Stimulated activated naive CD8-positive, alpha-beta T cell treated with anti-CD3 and anti-CD28 coated beads, Interleukin-15, Interleukin-2, amounts not matched to agents 100 ng/mL and 50 ng/mL, for 24 hours (primary cell): ENCODE data around the gene HRH3.

Source experiments
- H3K27ac Mint-ChIP-seq: one replicate; pipeline ENCODE4 v1.8.0; 2021; ENCODE audit warnings: mild to moderate bottlenecking, mixed read lengths
- H3K27me3 Mint-ChIP-seq: one replicate; pipeline ENCODE4 v1.8.0; 2021; ENCODE audit warnings: mixed read lengths
- H3K36me3 Mint-ChIP-seq: one replicate; pipeline ENCODE4 v1.8.0; 2021; ENCODE audit warnings: low read depth, mixed read lengths
- H3K4me1 Mint-ChIP-seq: one replicate; pipeline ENCODE4 v1.8.0; 2021; ENCODE audit warnings: low read depth, mixed read lengths
- H3K4me3 Mint-ChIP-seq: one replicate; pipeline ENCODE4 v1.8.0; 2021; ENCODE audit warnings: mild to moderate bottlenecking, mixed read lengths
- H3K9me3 Mint-ChIP-seq: one replicate; pipeline ENCODE4 v1.8.0; 2021; ENCODE audit warnings: mixed read lengths

Gene HRH3

GRCh38 chr20:62193079-62194025 lies 26.7 kb downstream of the HRH3 start:
- Mint-ChIP-seq H3K36me3 (peaks cover 23% of the 10 kb centered on the region), H3K9me3 (no peaks in the 10 kb centered on the region), H3K27me3 (no peaks in the 10 kb centered on the region), H3K4me3 (no peak overlapping the region), H3K27ac (no peak overlapping the region), H3K4me1 (peaks cover 3% of the 10 kb centered on the region)

- no peaks in the 10 kb centered on the region for H3K27me3 Mint-ChIP-seq
- H3K27ac Mint-ChIP-seq: no peak overlapping the region
- peaks cover 5% of the 10 kb centered on the region for H3K4me1 Mint-ChIP-seq
- no peaks in the 10 kb centered on the region for H3K9me3 Mint-ChIP-seq
- no peak overlapping the region for H3K4me3 Mint-ChIP-seq
- peaks cover 22% of the 10 kb centered on the region for H3K36me3 Mint-ChIP-seq
Measured at GRCh38 chr20:62192635-62193034, 27.4 kb downstream of the HRH3 start.

- Mint-ChIP-seq H3K4me1 (peaks cover 12% of the 10 kb centered on the region), H3K27me3 (no peaks in the 10 kb centered on the region), H3K4me3 (no peak overlapping the region), H3K9me3 (no peaks in the 10 kb centered on the region), H3K36me3 (peaks cover 22% of the 10 kb centered on the region), H3K27ac (no peak overlapping the region)
Measured at GRCh38 chr20:62191781-62192559, 28.1 kb downstream of the HRH3 start.

- H3K9me3 Mint-ChIP-seq: no peaks in the 10 kb centered on the region
- peaks cover 23% of the 10 kb centered on the region for H3K36me3 Mint-ChIP-seq
- H3K4me3 Mint-ChIP-seq: no peak overlapping the region
- H3K4me1 Mint-ChIP-seq: peaks cover 16% of the 10 kb centered on the region
- no peaks in the 10 kb centered on the region for H3K27me3 Mint-ChIP-seq
- H3K27ac Mint-ChIP-seq: no peak overlapping the region
Measured at GRCh38 chr20:62190639-62191411, 29.3 kb downstream of the HRH3 start.

GRCh38 chr20:62186887-62187866 lies 32.9 kb downstream of the HRH3 start:
- Mint-ChIP-seq H3K27me3 (no peaks in the 10 kb centered on the region), H3K4me3 (no peak overlapping the region), H3K36me3 (peaks cover 10% of the 10 kb centered on the region), H3K4me1 (peaks cover 28% of the 10 kb centered on the region), H3K27ac (no peak overlapping the region), H3K9me3 (no peaks in the 10 kb centered on the region)

- Mint-ChIP-seq H3K36me3 (peaks cover 15% of the 10 kb centered on the region), H3K9me3 (no peaks in the 10 kb centered on the region), H3K27me3 (no peaks in the 10 kb centered on the region), H3K4me3 (no peak overlapping the region), H3K4me1 (peaks cover 35% of the 10 kb centered on the region), H3K27ac (no peak overlapping the region)
Measured at GRCh38 chr20:62186096-62186426, 34.0 kb downstream of the HRH3 start.

- Mint-ChIP-seq H3K36me3 (peaks cover 15% of the 10 kb centered on the region), H3K27ac (peak overlapping the region; percentile 92)
Measured at GRCh38 chr20:62183426-62184142, 36.5 kb downstream of the HRH3 start.

GRCh38 chr20:62182469-62183425 lies 37.3 kb downstream of the HRH3 start, which contains the start of gene MTG2:
Gene MTG2 (plus strand): TSS chr20:62183028. CDS start chr20:62193421, 10,393 bp downstream.
- H3K36me3 Mint-ChIP-seq: peaks cover 15% of the 10 kb centered on the region
- peak within 1 kb of the TSS; percentile 92 for H3K27ac Mint-ChIP-seq
- H3K4me3 Mint-ChIP-seq: peak within 1 kb of the TSS; percentile 90
- H3K4me1 Mint-ChIP-seq: peaks cover 34% of the 10 kb centered on the region
- no peaks in the 10 kb centered on the region for H3K27me3 Mint-ChIP-seq
- no peaks in the 10 kb centered on the region for H3K9me3 Mint-ChIP-seq

More at GRCh38 chr20:62183426-62184142, 36.5 kb downstream of the HRH3 start:
- Mint-ChIP-seq H3K4me1 (peaks cover 35% of the 10 kb centered on the region), H3K4me3 (peak overlapping the region; percentile 90), H3K9me3 (no peaks in the 10 kb centered on the region), H3K27me3 (no peaks in the 10 kb centered on the region)

GRCh38 chr20:62181808-62182207 lies 38.3 kb downstream of the HRH3 start:
- peak overlapping the region; percentile 90 for H3K4me3 Mint-ChIP-seq
- peaks cover 15% of the 10 kb centered on the region for H3K36me3 Mint-ChIP-seq
- no peaks in the 10 kb centered on the region for H3K27me3 Mint-ChIP-seq
- H3K4me1 Mint-ChIP-seq: peaks cover 25% of the 10 kb centered on the region
- peak overlapping the region; percentile 92 for H3K27ac Mint-ChIP-seq
- H3K9me3 Mint-ChIP-seq: no peaks in the 10 kb centered on the region

- Mint-ChIP-seq H3K27ac (no peak overlapping the region), H3K27me3 (no peaks in the 10 kb centered on the region), H3K9me3 (no peaks in the 10 kb centered on the region), H3K4me3 (no peak overlapping the region), H3K36me3 (peaks cover 22% of the 10 kb centered on the region), H3K4me1 (peaks cover 16% of the 10 kb centered on the region)
Measured at GRCh38 chr20:62179162-62179504, 40.9 kb downstream of the HRH3 start.

GRCh38 chr20:62178316-62179161 lies 41.5 kb downstream of the HRH3 start:
- Mint-ChIP-seq H3K27me3 (no peaks in the 10 kb centered on the region), H3K27ac (no peak overlapping the region), H3K4me3 (no peak overlapping the region), H3K4me1 (peaks cover 11% of the 10 kb centered on the region), H3K36me3 (peaks cover 24% of the 10 kb centered on the region), H3K9me3 (no peaks in the 10 kb centered on the region)

- no peaks in the 10 kb centered on the region for H3K9me3 Mint-ChIP-seq
- H3K27me3 Mint-ChIP-seq: no peaks in the 10 kb centered on the region
- H3K4me3 Mint-ChIP-seq: no peak overlapping the region
- H3K27ac Mint-ChIP-seq: no peak overlapping the region
- H3K36me3 Mint-ChIP-seq: peaks cover 26% of the 10 kb centered on the region
- peaks cover 8% of the 10 kb centered on the region for H3K4me1 Mint-ChIP-seq
Measured at GRCh38 chr20:62177307-62177706, 42.8 kb downstream of the HRH3 start.
